C4-2B (cell line): Measurements from ENCODE around the gene PBX4.

Source experiments
- CTCF ChIP-seq: fragments of 450-650 bp; conservative IDR thresholded peaks from 2 replicates; pipeline ENCODE4 v1.5.1; 2017; ENCODE audit warnings: mild to moderate bottlenecking
- ZFX ChIP-seq: fragments of 450-650 bp; IDR thresholded peaks from 2 replicates; pipeline ENCODE4 v1.6.1; 2017

GRCh38 chr19:19538061-19538784 is 80.3 kb downstream of the PBX4 start, which contains the start of gene CILP2:
- TF ChIP-seq CTCF, result no peak
- no peak for TF ChIP-seq ZFX
